Kidney (tissue), 14 donors: ENCODE measurements around the gene GLDC. TPM values are rescaled to one million over a fixed set of nuclear protein-coding genes. Genes with fewer than 3 reads are reported as not detected.

Experiments used
- DNase-seq, 5 donors: peaks; one replicate each; pipeline ENCODE4 v3.0.0-alpha.2; 2013 to 2020
- FAIRE-seq: peaks from 2 replicates; lab custom pipeline; 2012; peaks lifted over from hg19 to GRCh38; lab: Jason Lieb, UNC
- H3K27ac ChIP-seq, 2 donors: one replicate each; pipeline ENCODE4 v1.7.0; 2013; ENCODE audit warnings: low read depth in 2 of 2, low read length in 2 of 2, inconsistent platforms in 1 of 2
- H3K27me3 ChIP-seq: one replicate; pipeline ENCODE4 v1.7.1; 2013; ENCODE audit warnings: low read length, inconsistent platforms; ENCODE audit not compliant: control insufficient read depth, insufficient read depth
- H3K36me3 ChIP-seq, 3 donors: one replicate each; pipeline versions ENCODE4 v1.7.0 to v1.7.1; 2013; ENCODE audit warnings: low read length in 3 of 3, control low read depth in 1 of 3, inconsistent platforms in 1 of 3; ENCODE audit not compliant: insufficient read depth in 3 of 3, control insufficient read depth in 2 of 3
- H3K4me1 ChIP-seq, 3 donors: one replicate each; pipeline versions ENCODE4 v1.7.0 to v1.7.1; 2013; ENCODE audit warnings: low read length in 3 of 3, inconsistent platforms in 1 of 3, low read depth in 1 of 3; ENCODE audit not compliant: control insufficient read depth in 2 of 3, insufficient read depth in 2 of 3
- H3K4me3 ChIP-seq, 3 donors: one replicate each; pipeline versions ENCODE4 v1.7.0 to v1.8.1; 2013; ENCODE audit warnings: low read length in 3 of 3, control low read depth in 1 of 3, inconsistent platforms in 1 of 3
- H3K9ac ChIP-seq, 3 donors: one replicate each; pipeline versions ENCODE4 v1.7.0 to v1.7.1; 2013; ENCODE audit warnings: low read length in 3 of 3, control low read depth in 1 of 3, inconsistent platforms in 1 of 3
- H3K9me3 ChIP-seq, 3 donors: one replicate each; pipeline versions ENCODE4 v1.7.0 to v1.7.1; 2013; ENCODE audit warnings: low read length in 3 of 3, control low read depth in 1 of 3, inconsistent platforms in 1 of 3; ENCODE audit not compliant: control insufficient read depth in 2 of 3, insufficient read depth in 1 of 3
- intact Hi-C: fragments of 100-400 bp; cut with DNase I; formaldehyde crosslinking; loops from one replicate; pipeline ENCODE4 v1.11.1; 2022
- polyA plus RNA-seq: library from polyadenylated mRNA; stranded (reverse); fragments of 350-450 nt; fragmentation: Illumina TruSeq; extraction: RNeasy Lipid Tissue Mini Kit (QIAGEN cat#74804); gene quantifications from one replicate; pipeline ENCODE4 v1.2.3, GENCODE V29; 2014; ENCODE audit warnings: low read depth, low replicate concordance; ENCODE audit not compliant: insufficient read depth
- total RNA-seq: library from RNA; stranded (reverse); fragmentation: NEBNext Ultra II Directional; extraction: Animal tissue kit (Norgen Biotek cat#: 25700); gene quantifications from one replicate; pipeline ENCODE4 v1.2.1, GENCODE V29; 2021
- TF ChIP-seq, protein P1 (sequence below): IDR thresholded peaks from 3 replicates; pipeline ENCODE4 v1.5.1; 2012; ENCODE audit warnings: mild to moderate bottlenecking, moderate library complexity, borderline replicate concordance; ENCODE audit not compliant: insufficient read depth; ENCODE audit errors: extremely low read depth
- donor health status: control.
- donor health status: control.
- donor health status: control.
- donor health status: control.
- donor health status: control.
- donor health status: DM: yes; HTN: yes; CAD: no.
- donor health status: Normal renal cell carcinoma (clear cell type).

The GLDC gene
- total and polyA plus RNA-seq, 2 donors from 2014 or later = 60.1 to 79.7 TPM

- no peak overlapping the region for H3K9ac ChIP-seq
- H3K4me3 ChIP-seq = no peak overlapping the region
- DNase-seq = no peak
- no peaks in the 10 kb centered on the region for H3K27me3 ChIP-seq
- H3K36me3 ChIP-seq = peaks cover 0 to 32% (median 1%) of the 10 kb centered on the region in 3 donors
- FAIRE-seq = no peak
- TF ChIP-seq, protein P1, sequence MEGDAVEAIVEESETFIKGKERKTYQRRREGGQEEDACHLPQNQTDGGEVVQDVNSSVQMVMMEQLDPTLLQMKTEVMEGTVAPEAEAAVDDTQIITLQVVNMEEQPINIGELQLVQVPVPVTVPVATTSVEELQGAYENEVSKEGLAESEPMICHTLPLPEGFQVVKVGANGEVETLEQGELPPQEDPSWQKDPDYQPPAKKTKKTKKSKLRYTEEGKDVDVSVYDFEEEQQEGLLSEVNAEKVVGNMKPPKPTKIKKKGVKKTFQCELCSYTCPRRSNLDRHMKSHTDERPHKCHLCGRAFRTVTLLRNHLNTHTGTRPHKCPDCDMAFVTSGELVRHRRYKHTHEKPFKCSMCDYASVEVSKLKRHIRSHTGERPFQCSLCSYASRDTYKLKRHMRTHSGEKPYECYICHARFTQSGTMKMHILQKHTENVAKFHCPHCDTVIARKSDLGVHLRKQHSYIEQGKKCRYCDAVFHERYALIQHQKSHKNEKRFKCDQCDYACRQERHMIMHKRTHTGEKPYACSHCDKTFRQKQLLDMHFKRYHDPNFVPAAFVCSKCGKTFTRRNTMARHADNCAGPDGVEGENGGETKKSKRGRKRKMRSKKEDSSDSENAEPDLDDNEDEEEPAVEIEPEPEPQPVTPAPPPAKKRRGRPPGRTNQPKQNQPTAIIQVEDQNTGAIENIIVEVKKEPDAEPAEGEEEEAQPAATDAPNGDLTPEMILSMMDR = no peak
- intact Hi-C loops = no loop called here
- H3K9me3 ChIP-seq = no peaks in the 10 kb centered on the region
- no peak overlapping the region for H3K27ac ChIP-seq
- no peaks in the 10 kb centered on the region for H3K4me1 ChIP-seq
Measured at GRCh38 chr9:6538666-6539071, 106.9 kb downstream of the GLDC start.

GRCh38 chr9:6535594-6535993 is 109.9 kb downstream of the GLDC start:
- intact Hi-C loops = no loop called here

GRCh38 chr9:6525326-6526045 is 120.0 kb downstream of the GLDC start:
- no peak overlapping the region for H3K27ac ChIP-seq
- peaks cover 0 to 10% (median 2%) of the 10 kb centered on the region in 3 donors for H3K9me3 ChIP-seq
- no peak overlapping the region for H3K9ac ChIP-seq
- intact Hi-C loops = no loop called here
- no peaks in the 10 kb centered on the region for H3K36me3 ChIP-seq
- DNase-seq (no peak), FAIRE-seq (no peak)
- TF ChIP-seq, protein P1 = no peak
- H3K4me1 ChIP-seq = no peaks in the 10 kb centered on the region
- no peak overlapping the region for H3K4me3 ChIP-seq
- no peaks in the 10 kb centered on the region for H3K27me3 ChIP-seq

More at GRCh38 chr9:6535594-6535993, 109.9 kb downstream of the GLDC start:
- FAIRE-seq (no peak), DNase-seq (no peak)
- no peak overlapping the region for H3K27ac ChIP-seq
- no peaks in the 10 kb centered on the region for H3K4me1 ChIP-seq
- no peak overlapping the region for H3K9ac ChIP-seq
- no peak overlapping the region for H3K4me3 ChIP-seq
- no peaks in the 10 kb centered on the region for H3K27me3 ChIP-seq
- TF ChIP-seq, protein P1 = no peak
- H3K36me3 ChIP-seq = peaks cover 0 to 38% (median 5%) of the 10 kb centered on the region in 3 donors
- no peaks in the 10 kb centered on the region for H3K9me3 ChIP-seq
